KOPT-K1 (cell line): Measurements from ENCODE around the gene BMP7.

Experiments
- H3K27ac ChIP-seq: fragments of 200-600 bp; sonication (generic); 2 replicates; pipeline ENCODE4 v1.5.1; 2016; ENCODE audit warnings: antibody characterized with exemption, mild to moderate bottlenecking, low read depth, low read length; ENCODE audit not compliant: poor library complexity, severe bottlenecking
- H3K36me3 ChIP-seq: fragments of 200-600 bp; sonication (generic); 2 replicates; pipeline ENCODE4 v1.5.1; 2017; ENCODE audit warnings: antibody characterized with exemption, mild to moderate bottlenecking, low read length, moderate library complexity; ENCODE audit not compliant: insufficient read depth
- H3K9me3 ChIP-seq: fragments of 200-600 bp; sonication (generic); 2 replicates; pipeline ENCODE4 v1.5.1; 2017; ENCODE audit warnings: antibody characterized with exemption, low read length, mild to moderate bottlenecking; ENCODE audit not compliant: insufficient read depth, poor library complexity, severe bottlenecking

BMP7 gene

DNA sequence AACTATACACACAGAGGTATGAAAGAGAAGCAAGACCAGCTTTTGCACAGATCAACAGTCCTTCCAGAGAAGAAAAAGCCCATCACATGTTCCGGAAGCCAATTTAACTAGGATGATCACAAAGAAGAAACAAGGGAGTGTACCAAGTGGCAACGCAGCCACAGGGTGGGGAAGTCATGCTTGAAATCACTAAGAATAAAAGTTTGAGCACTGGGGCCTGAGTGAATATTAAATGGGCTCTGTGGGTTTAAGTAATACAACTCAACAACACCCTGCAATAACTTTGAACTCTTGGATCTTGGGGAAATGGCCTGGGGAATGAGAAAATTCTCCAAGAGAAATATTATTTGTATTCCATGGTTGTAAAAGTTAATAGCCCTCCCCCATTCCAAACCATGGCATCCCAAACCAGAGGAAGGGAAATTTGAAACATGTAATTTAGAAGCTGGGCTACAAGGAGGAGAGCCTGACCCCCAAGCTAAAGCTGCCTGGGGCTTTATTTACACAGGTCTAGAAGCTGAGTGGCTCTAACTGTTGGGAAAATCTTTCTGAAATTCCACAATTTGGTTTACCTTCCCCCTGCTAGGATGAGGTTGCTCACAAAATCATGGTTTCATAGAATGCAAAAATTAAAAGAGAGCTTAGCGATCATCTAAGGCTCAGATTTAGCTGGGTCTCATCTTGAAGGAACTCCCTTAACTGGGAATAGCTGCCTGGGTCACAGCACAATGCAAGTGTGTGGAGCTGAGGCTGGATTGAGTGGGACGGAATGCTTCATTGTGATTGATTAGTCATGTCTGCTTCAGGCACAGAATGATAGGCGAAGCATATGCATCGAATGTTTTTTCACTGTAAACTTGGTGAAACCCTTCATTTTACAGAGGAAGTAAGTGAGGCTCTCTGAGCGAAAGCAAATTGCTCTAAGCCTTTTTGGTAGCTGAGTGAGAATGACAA is 143.6 kb downstream of the BMP7 start:
- no peaks in the 10 kb centered on the region for H3K9me3 ChIP-seq
- no peaks in the 10 kb centered on the region for H3K36me3 ChIP-seq
- H3K27ac ChIP-seq: no peak overlapping the region

DNA sequence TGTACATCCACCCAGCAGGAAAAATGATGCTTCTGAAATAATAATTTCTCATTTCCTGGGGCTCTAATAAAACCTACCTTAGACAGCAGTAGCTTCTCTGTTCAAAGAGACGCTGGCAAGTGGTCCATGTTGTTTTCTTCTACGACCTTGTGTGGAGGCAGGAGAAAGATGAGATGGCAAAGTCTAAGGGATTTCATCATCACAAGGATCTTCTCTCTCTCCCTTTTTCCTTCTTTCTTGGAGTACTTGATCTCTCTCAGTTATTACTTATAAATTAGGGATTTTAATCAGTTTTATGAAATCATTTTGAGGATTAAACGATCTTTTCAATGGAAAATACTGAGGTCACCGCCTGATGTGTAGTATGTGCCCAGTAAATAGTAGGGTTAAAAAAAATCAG is 147.5 kb downstream of the BMP7 start:
- Histone ChIP-seq H3K9me3 (no peaks in the 10 kb centered on the region), H3K27ac (no peak overlapping the region), H3K36me3 (no peaks in the 10 kb centered on the region)
